SK-N-SH treated with all-trans-retinoic acid at 6 μM for 48 hours (cell line): ENCODE data around the gene SERPINB12.

Source experiments
- ATAC-seq: fragments of 200-7000 bp; cut with Tn5 transposase; 3 replicates; pipeline ENCODE4 v1.9.1; 2020; ENCODE audit warnings: mild to moderate bottlenecking, moderate library complexity
- BACH2 ChIP-seq: fragments of 250-450 bp; sonication (Bioruptor Pico); IDR thresholded peaks from 2 replicates; pipeline ENCODE4 v1.9.0; 2021; ENCODE audit warnings: mild to moderate bottlenecking, borderline replicate concordance
- CREB5 ChIP-seq: fragments of 250-450 bp; sonication (Bioruptor Pico); IDR thresholded peaks from 2 replicates; pipeline ENCODE4 v1.5.1; 2020; ENCODE audit warnings: low read depth, mild to moderate bottlenecking, moderate library complexity
- CSRNP3 ChIP-seq: fragments of 250-450 bp; sonication (Bioruptor Pico); IDR thresholded peaks from 2 replicates; pipeline ENCODE4 v1.5.1; 2021; ENCODE audit warnings: mild to moderate bottlenecking, moderate library complexity
- ESRRG ChIP-seq: fragments of 250-450 bp; sonication (Bioruptor Pico); IDR thresholded peaks from 2 replicates; pipeline ENCODE4 v1.6.1; 2021; ENCODE audit warnings: mild to moderate bottlenecking
- ISL1 ChIP-seq: fragments of 250-450 bp; sonication (Bioruptor Pico); IDR thresholded peaks from 2 replicates; pipeline ENCODE4 v2.1.2; 2022; ENCODE audit warnings: mild to moderate bottlenecking, moderate library complexity
- OSR1 ChIP-seq: fragments of 250-450 bp; sonication (Bioruptor Pico); IDR thresholded peaks from 2 replicates; pipeline ENCODE4 v1.8.0; 2022; ENCODE audit warnings: moderate library complexity, mild to moderate bottlenecking, inconsistent platforms
- PPARA ChIP-seq: fragments of 250-450 bp; sonication (Bioruptor Pico); IDR thresholded peaks from 2 replicates; pipeline ENCODE4 v1.5.0; 2020; ENCODE audit warnings: mild to moderate bottlenecking, borderline replicate concordance
- RARB ChIP-seq: fragments of 250-450 bp; sonication (Bioruptor Pico); IDR thresholded peaks from 2 replicates; pipeline ENCODE4 v1.8.0; 2021; ENCODE audit warnings: mild to moderate bottlenecking, moderate library complexity
- TCF4 ChIP-seq: fragments of 250-450 bp; sonication (Bioruptor Pico); IDR thresholded peaks from 2 replicates; pipeline ENCODE4 v1.8.0; 2021; ENCODE audit warnings: mild to moderate bottlenecking, moderate library complexity, borderline replicate concordance
- TOX ChIP-seq: fragments of 250-450 bp; sonication (Bioruptor Pico); IDR thresholded peaks from 2 replicates; pipeline ENCODE4 v1.8.0; 2021; ENCODE audit warnings: mild to moderate bottlenecking, moderate library complexity, borderline replicate concordance
- TSHZ2 ChIP-seq: fragments of 250-450 bp; sonication (Bioruptor Pico); IDR thresholded peaks from 2 replicates; pipeline ENCODE4 v1.5.0; 2020; ENCODE audit warnings: mild to moderate bottlenecking, moderate library complexity
- ZFP3 ChIP-seq: fragments of 250-450 bp; sonication (Bioruptor Pico); IDR thresholded peaks from 2 replicates; pipeline ENCODE4 v1.5.0; 2020; ENCODE audit warnings: mild to moderate bottlenecking, moderate library complexity
- ZFP30 ChIP-seq: fragments of 450-650 bp; formaldehyde crosslinking; IDR thresholded peaks from 2 replicates; pipeline ENCODE4 v1.5.0; 2022; ENCODE audit warnings: mild to moderate bottlenecking, moderate library complexity
- ZNF565 ChIP-seq: fragments of 450-650 bp; formaldehyde crosslinking; conservative IDR thresholded peaks from 2 replicates; pipeline ENCODE4 v1.5.0; 2020; ENCODE audit warnings: low read depth, mild to moderate bottlenecking, moderate library complexity
- ZNF70 ChIP-seq: fragments of 450-650 bp; formaldehyde crosslinking; IDR thresholded peaks from 2 replicates; pipeline ENCODE4 v1.5.0; 2020; ENCODE audit warnings: mild to moderate bottlenecking, moderate library complexity
- ZNF8 ChIP-seq: fragments of 450-650 bp; formaldehyde crosslinking; IDR thresholded peaks from 2 replicates; pipeline ENCODE4 v1.5.0; 2020; ENCODE audit warnings: mild to moderate bottlenecking, moderate library complexity
- TF ChIP-seq, protein P1 (sequence below): fragments of 250-450 bp; sonication (Bioruptor Pico); IDR thresholded peaks from 2 replicates; pipeline ENCODE4 v1.8.0; 2021; ENCODE audit warnings: low read depth, mild to moderate bottlenecking, moderate library complexity, borderline replicate concordance
- TF ChIP-seq, protein P2 (sequence below): fragments of 250-450 bp; sonication (Bioruptor Pico); IDR thresholded peaks from 2 replicates; pipeline ENCODE4 v1.8.0; 2020; ENCODE audit warnings: mild to moderate bottlenecking, moderate library complexity, borderline replicate concordance

SERPINB12 gene

DNA sequence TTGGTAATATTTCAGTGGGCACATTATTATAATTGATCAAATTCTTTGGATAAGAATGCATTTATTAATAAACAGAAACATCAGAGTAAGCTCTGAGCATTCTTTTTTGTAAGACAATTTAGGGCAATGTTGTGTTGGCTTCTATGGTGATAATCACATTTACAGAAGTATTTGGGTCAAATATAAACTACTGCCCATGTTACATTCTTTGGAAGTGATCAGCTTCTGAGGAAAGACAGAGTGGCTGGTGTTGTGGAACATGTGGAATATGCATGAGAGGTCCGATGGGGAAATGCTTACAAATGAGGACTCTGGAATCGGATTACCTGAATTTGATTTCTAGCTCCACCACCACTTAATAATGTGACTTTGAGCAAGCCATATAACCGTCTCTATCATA is 64.4 kb downstream of the SERPINB12 start:
- ATAC-seq = no peak
- TF ChIP-seq, protein P1, sequence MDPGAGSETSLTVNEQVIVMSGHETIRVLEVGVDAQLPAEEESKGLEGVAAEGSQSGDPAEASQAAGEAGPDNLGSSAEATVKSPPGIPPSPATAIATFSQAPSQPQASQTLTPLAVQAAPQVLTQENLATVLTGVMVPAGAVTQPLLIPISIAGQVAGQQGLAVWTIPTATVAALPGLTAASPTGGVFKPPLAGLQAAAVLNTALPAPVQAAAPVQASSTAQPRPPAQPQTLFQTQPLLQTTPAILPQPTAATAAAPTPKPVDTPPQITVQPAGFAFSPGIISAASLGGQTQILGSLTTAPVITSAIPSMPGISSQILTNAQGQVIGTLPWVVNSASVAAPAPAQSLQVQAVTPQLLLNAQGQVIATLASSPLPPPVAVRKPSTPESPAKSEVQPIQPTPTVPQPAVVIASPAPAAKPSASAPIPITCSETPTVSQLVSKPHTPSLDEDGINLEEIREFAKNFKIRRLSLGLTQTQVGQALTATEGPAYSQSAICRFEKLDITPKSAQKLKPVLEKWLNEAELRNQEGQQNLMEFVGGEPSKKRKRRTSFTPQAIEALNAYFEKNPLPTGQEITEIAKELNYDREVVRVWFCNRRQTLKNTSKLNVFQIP (CRISPR knock-in tag) = no peak
- TF ChIP-seq ZNF8 (CRISPR knock-in tag) (no peak), ZNF565 (CRISPR knock-in tag) (no peak), ZNF70 (CRISPR knock-in tag) (no peak)

GRCh38 chr18:63613420-63613819 is 71.3 kb downstream of the SERPINB12 start:
- TF ChIP-seq ZNF8 (CRISPR knock-in tag) = no peak
- no peak for TF ChIP-seq PPARA (CRISPR knock-in tag)
- TF ChIP-seq ZFP3 (CRISPR knock-in tag) = no peak
- no peak for TF ChIP-seq OSR1 (CRISPR knock-in tag)
- no peak for TF ChIP-seq TSHZ2 (CRISPR knock-in tag)
- no peak for ATAC-seq

DNA sequence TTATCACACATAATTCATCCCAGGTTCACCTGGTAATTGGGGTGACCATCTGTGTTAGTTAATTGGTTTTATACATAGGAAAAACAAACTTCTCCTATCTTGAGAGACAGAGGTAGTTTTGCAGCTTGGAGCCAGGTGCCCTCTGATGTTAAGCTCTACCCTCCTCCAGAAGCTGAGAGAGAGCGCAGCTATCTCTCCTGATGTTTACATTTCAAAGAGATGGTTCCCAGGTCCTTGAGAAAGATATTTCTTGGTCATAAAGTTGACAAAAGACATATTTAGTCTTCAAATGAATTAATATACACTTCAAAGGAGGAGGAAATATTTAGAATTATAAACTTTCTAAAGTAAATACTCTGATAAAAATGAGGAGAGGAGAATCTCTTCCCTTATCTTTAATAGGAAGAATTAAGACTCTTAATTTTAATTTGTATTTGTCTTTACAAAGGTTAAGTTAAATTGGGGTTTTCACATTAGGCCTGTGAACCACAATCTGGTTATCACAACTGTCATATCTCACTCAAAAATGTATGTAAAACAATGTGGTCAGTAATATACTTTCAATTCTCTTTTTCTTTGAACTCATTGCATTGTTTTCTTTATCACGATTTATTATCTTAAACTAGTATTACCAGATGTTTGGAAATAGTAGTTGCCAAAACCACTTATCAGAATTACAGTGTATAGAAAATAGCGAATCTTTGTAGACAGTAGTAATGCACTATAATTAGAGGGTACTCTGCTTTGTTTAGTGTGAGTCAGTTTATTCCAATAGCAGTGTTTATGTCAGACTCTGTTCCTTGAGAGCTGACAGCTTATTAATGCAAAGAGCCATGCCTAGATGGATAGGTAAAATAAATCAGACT is 75.1 kb downstream of the SERPINB12 start:
- ATAC-seq = no peak
- TF ChIP-seq CREB5 (CRISPR knock-in tag) = no peak
- TF ChIP-seq PPARA (CRISPR knock-in tag) = no peak
- TF ChIP-seq, protein P1 (CRISPR knock-in tag) = no peak
- no peak for TF ChIP-seq ZNF565 (CRISPR knock-in tag)
- TF ChIP-seq BACH2 = no peak
- TF ChIP-seq TOX (CRISPR knock-in tag) = no peak
- no peak for TF ChIP-seq ZNF8 (CRISPR knock-in tag)
- TF ChIP-seq ZFP30 = no peak
- TF ChIP-seq, all 23 proteins: peak for 0

- ATAC-seq = no peak
- TF ChIP-seq ZNF565 (CRISPR knock-in tag) = no peak
- TF ChIP-seq, protein P2, sequence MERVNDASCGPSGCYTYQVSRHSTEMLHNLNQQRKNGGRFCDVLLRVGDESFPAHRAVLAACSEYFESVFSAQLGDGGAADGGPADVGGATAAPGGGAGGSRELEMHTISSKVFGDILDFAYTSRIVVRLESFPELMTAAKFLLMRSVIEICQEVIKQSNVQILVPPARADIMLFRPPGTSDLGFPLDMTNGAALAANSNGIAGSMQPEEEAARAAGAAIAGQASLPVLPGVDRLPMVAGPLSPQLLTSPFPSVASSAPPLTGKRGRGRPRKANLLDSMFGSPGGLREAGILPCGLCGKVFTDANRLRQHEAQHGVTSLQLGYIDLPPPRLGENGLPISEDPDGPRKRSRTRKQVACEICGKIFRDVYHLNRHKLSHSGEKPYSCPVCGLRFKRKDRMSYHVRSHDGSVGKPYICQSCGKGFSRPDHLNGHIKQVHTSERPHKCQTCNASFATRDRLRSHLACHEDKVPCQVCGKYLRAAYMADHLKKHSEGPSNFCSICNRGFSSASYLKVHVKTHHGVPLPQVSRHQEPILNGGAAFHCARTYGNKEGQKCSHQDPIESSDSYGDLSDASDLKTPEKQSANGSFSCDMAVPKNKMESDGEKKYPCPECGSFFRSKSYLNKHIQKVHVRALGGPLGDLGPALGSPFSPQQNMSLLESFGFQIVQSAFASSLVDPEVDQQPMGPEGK (CRISPR knock-in tag) = no peak
- TF ChIP-seq CSRNP3 (CRISPR knock-in tag) = no peak
- TF ChIP-seq RARB (CRISPR knock-in tag) = no peak
- TF ChIP-seq PPARA (CRISPR knock-in tag) = no peak
- no peak for TF ChIP-seq TCF4 (CRISPR knock-in tag)
- no peak for TF ChIP-seq ZFP3 (CRISPR knock-in tag)
- no peak for TF ChIP-seq ESRRG (CRISPR knock-in tag)
- no peak for TF ChIP-seq BACH2
- TF ChIP-seq TOX (CRISPR knock-in tag) = no peak
- no peak for TF ChIP-seq CREB5 (CRISPR knock-in tag)
- TF ChIP-seq OSR1 (CRISPR knock-in tag) = no peak
- no peak for TF ChIP-seq ZNF70 (CRISPR knock-in tag)
- TF ChIP-seq ISL1 (CRISPR knock-in tag) = no peak
These were observed 75.7 kb downstream of the SERPINB12 start for GRCh38 chr18:63617915-63618234.
